ENCODE results near the gene ATP6V1A. TPM values are rescaled to one million over a fixed set of nuclear protein-coding genes. Genes with fewer than 3 reads are reported as not detected.

The ATP6V1A gene
- total RNA-seq, 1 experiment from 2014 or later: 96.4 TPM

DNA sequence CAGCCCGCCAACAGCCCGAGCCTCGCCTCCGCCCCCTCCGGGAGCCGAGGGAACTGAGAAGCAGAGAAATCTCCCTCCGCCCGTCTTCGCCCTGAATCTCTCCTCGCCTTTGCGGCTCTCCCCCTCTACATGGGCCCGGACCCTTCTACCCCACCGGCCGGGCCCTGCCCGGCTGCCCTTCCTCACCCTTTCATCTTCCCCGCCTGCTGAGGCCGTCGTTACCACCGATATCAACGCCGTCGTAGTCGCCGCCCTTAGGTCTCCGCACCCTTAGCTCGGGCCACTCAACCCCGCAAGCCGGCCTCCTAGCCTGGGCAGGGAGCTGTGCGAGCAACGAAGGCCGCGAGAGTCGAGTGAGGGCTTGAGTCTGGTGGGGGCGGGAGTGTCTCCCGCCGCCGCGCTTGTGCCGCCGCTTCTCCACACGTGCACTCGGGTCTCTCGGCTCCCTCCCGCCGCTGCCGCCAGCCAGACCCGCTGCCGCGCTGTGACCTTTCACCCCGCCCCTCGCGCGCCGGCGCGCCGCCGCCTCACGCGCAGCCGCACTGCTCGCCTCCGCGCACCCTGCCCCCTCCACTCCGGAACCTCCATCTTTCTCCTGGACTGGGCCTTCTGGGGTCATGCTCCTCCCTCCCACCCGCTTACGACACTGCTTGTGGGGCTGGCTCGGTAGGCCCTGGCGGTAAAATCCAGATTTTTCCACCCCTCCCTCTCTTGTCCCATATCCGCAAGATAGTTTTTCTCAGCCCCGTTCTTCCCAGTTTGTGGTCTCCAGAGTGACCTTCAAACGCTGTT is 883 bp upstream of the ATP6V1A start, which contains the start of gene NAA50:
NAA50 (minus strand) TSS at position 494 of the 792 bp plus-strand sequence; CDS start at position 194, 300 bp downstream.
- TF ChIP-seq, protein P1, sequence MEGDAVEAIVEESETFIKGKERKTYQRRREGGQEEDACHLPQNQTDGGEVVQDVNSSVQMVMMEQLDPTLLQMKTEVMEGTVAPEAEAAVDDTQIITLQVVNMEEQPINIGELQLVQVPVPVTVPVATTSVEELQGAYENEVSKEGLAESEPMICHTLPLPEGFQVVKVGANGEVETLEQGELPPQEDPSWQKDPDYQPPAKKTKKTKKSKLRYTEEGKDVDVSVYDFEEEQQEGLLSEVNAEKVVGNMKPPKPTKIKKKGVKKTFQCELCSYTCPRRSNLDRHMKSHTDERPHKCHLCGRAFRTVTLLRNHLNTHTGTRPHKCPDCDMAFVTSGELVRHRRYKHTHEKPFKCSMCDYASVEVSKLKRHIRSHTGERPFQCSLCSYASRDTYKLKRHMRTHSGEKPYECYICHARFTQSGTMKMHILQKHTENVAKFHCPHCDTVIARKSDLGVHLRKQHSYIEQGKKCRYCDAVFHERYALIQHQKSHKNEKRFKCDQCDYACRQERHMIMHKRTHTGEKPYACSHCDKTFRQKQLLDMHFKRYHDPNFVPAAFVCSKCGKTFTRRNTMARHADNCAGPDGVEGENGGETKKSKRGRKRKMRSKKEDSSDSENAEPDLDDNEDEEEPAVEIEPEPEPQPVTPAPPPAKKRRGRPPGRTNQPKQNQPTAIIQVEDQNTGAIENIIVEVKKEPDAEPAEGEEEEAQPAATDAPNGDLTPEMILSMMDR (IDR thresholded peaks at IDR 0.05; ENCODE audit: insufficient read depth in 1 of 2, low read depth in 1 of 2, low read length in 1 of 2, severe bottlenecking in 1 of 2, unreplicated experiment in 1 of 2): no peak
- BruUV-seq (replicated peaks): no TSS peak
- DNase-seq: peak; percentile 93 to 96
- intact Hi-C loops (cut with micrococcal nuclease; ENCODE audit: unreplicated experiment): loop anchor here (1.0 to 5.0 kb wide), 5 partner anchors 10 to 229 kb away; partner anchors contain the start of genes SPICE1, USF3 and ZDHHC23
- Mint-ChIP-seq H3K27ac (ENCODE audit: unreplicated experiment) (peak within 1 kb of the TSS; percentile 100), H3K4me3 (ENCODE audit: unreplicated experiment) (peak within 1 kb of the TSS; percentile 96), H3K4me1 (ENCODE audit: low read depth, unreplicated experiment) (peaks cover 16% of the 10 kb centered on the region), H3K27me3 (ENCODE audit: insufficient read depth, unreplicated experiment) (no peaks in the 10 kb centered on the region), H3K36me3 (ENCODE audit: insufficient read depth, unreplicated experiment) (peaks cover 37% of the 10 kb centered on the region), H3K9me3 (ENCODE audit: unreplicated experiment) (no peaks in the 10 kb centered on the region)
- POLR2A ChIA-PET: interaction anchor here (0.5 to 1.6 kb wide), 6 partner anchors 11 to 314 kb away, joined by 3 to 6 read pairs (median 4); partner anchors contain the start of genes SPICE1 and USF3
- Histone ChIP-seq H3K9me3 (no peaks in the 10 kb centered on the region), H3K27me3 (replicated peaks; ENCODE audit: control insufficient read depth, insufficient read depth, low read length) (no peaks in the 10 kb centered on the region), H3K4me1 (0 out of 2 replicates have a peak, but pooled peaks cover 3% of the 10 kb centered on the region), H3K36me3 (ENCODE audit: control insufficient read depth, insufficient read depth, low read length) (no peaks in the 10 kb centered on the region), H3K4me3 (ENCODE audit: low read depth, low read length) (peak within 1 kb of the TSS; percentile 78)
- CTCF ChIA-PET: interaction anchor here (0.6 to 3.2 kb wide), 11 partner anchors 10 to 230 kb away, joined by 3 to 37 read pairs (median 4); partner anchors contain the start of gene GRAMD1C

DNA sequence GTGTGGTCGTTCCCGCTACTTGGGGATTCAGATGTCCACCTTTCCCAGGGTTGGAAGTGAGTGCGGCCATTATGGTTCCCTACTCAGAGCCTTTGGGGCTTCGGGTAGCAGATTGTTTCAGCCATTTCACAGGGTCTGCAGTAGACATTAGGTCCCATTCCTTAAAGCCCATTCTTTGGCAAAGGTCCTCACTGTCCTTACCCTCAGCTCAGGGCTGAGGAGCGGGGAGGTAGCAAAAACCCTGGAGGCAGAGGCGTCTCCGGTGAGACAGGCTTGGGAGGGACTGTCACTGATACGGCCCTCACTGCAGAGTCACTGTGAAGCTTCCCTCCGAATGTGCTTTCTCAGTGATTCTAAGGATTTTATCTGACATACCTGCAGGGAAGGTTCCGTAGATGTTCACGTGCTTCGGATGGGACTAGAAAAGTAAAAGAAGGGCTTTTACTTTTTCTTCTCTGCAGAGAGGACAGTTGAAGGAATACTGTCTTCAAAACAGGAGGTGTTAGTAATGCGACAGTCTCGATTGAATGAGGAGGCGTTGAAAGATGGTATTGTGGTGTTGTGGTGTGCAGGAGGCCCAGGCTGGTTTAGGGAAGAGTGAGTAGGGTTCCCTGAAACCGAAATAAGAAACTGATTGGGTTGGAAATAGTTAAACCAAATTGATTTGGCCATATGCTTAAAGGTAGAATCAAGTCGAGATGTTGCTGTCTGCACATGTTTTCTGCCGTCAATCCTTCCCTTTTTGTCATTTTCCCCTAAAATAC is 630 bp downstream of the ATP6V1A start:
- peak overlapping the region; percentile 78 for H3K4me3 ChIP-seq (ENCODE audit: low read depth, low read length)
- Mint-ChIP-seq H3K27ac (ENCODE audit: unreplicated experiment) (peak overlapping the region; percentile 100), H3K36me3 (ENCODE audit: insufficient read depth, unreplicated experiment) (peaks cover 33% of the 10 kb centered on the region), H3K9me3 (ENCODE audit: unreplicated experiment) (no peaks in the 10 kb centered on the region), H3K4me1 (ENCODE audit: low read depth, unreplicated experiment) (peaks cover 15% of the 10 kb centered on the region), H3K4me3 (ENCODE audit: unreplicated experiment) (peak overlapping the region; percentile 96), H3K27me3 (ENCODE audit: insufficient read depth, unreplicated experiment) (no peaks in the 10 kb centered on the region)
- ChIA-PET POLR2A (interaction anchor here (0.6 to 1.5 kb wide), 4 partner anchors 10 to 1621 kb away, joined by 3 to 6 read pairs (median 4); partner anchors contain the start of gene USF3), CTCF (interaction anchor here (0.8 to 3.2 kb wide), 3 partner anchors 11 to 232 kb away, joined by 4 to 37 read pairs (median 5); partner anchors contain the start of gene GRAMD1C)
- H3K9me3 ChIP-seq: no peaks in the 10 kb centered on the region
- TF ChIP-seq, protein P1 (IDR thresholded peaks at IDR 0.05; ENCODE audit: insufficient read depth in 1 of 2, low read depth in 1 of 2, low read length in 1 of 2, severe bottlenecking in 1 of 2, unreplicated experiment in 1 of 2): no peak
- no peaks in the 10 kb centered on the region for H3K36me3 ChIP-seq (ENCODE audit: control insufficient read depth, insufficient read depth, low read length)
- 0 out of 2 replicates have a peak, but pooled peaks cover 3% of the 10 kb centered on the region for H3K4me1 ChIP-seq
- no peaks in the 10 kb centered on the region for H3K27me3 ChIP-seq (replicated peaks; ENCODE audit: control insufficient read depth, insufficient read depth, low read length)
- intact Hi-C loops (cut with micrococcal nuclease; ENCODE audit: unreplicated experiment): loop anchor here (5.0 kb wide), 2 partner anchors 200 to 230 kb away; partner anchors contain the start of genes SPICE1 and ZDHHC23
- DNase-seq: peak in 1 of 2 experiments; percentile 24
- TSS peak; percentile 63 for BruUV-seq (replicated peaks)

DNA sequence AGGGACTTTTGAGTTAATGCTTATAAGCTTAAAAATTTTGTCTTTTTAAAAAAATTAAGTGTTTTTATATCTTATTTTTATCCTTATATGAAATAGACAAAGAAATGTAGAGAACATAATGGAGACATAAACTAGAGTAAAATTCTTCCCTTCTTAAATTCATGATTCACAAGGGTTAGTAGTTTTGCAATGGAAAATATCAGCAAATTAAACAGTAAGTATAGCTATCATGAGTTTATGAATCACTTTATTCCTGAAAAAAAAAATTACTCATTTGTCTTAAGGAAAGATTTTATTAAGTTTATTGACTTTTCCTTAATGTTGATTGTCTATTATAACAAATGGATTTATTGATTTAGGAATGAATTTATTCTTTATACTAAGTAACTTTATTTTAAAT is 4.3 kb downstream of the ATP6V1A start:
- no peak for DNase-seq
- no peak overlapping the region for H3K27ac Mint-ChIP-seq (ENCODE audit: unreplicated experiment)
- no TSS peak for BruUV-seq (replicated peaks)
- peaks cover 17% of the 10 kb centered on the region for H3K36me3 Mint-ChIP-seq (ENCODE audit: insufficient read depth, unreplicated experiment)
- intact Hi-C loops (cut with micrococcal nuclease; ENCODE audit: unreplicated experiment): no loop called here
- no peaks in the 10 kb centered on the region for H3K9me3 Mint-ChIP-seq (ENCODE audit: unreplicated experiment)
- POLR2A ChIA-PET: interaction anchor here (0.7 kb wide), 1 partner anchor 10 kb away, joined by 3 read pairs; no protein-coding TSS in a partner anchor
- H3K4me1 ChIP-seq: 0 out of 2 replicates have a peak, but pooled peaks cover 3% of the 10 kb centered on the region
- H3K36me3 ChIP-seq (ENCODE audit: control insufficient read depth, insufficient read depth, low read length): no peaks in the 10 kb centered on the region
- H3K4me1 Mint-ChIP-seq (ENCODE audit: low read depth, unreplicated experiment): peaks cover 8% of the 10 kb centered on the region
- no peak overlapping the region for H3K4me3 ChIP-seq (ENCODE audit: low read depth, low read length)
- no peaks in the 10 kb centered on the region for H3K27me3 ChIP-seq (replicated peaks; ENCODE audit: control insufficient read depth, insufficient read depth, low read length)
- H3K27me3 Mint-ChIP-seq (ENCODE audit: insufficient read depth, unreplicated experiment): no peaks in the 10 kb centered on the region
- H3K9me3 ChIP-seq: no peaks in the 10 kb centered on the region
- CTCF ChIA-PET: no interaction called here
- H3K4me3 Mint-ChIP-seq (ENCODE audit: unreplicated experiment): no peak overlapping the region
- TF ChIP-seq, protein P1 (IDR thresholded peaks at IDR 0.05; ENCODE audit: insufficient read depth in 1 of 2, low read depth in 1 of 2, low read length in 1 of 2, severe bottlenecking in 1 of 2, unreplicated experiment in 1 of 2): no peak

Data from Caco-2 (cell line).